ENCODE measurements around the gene THRB. TPM values are rescaled to one million over a fixed set of nuclear protein-coding genes. Genes with fewer than 3 reads are reported as not detected.
A peak's percentile ranks its signal among the peaks of the same experiment; 100 is the strongest.

The THRB gene
- total and polyA plus RNA-seq, 9 of the 15 experiments (the other 6 are each of a cell fraction or from before 2014, with no cell fraction given), result 1.7 to 14.9 (median 6.9) TPM

DNA sequence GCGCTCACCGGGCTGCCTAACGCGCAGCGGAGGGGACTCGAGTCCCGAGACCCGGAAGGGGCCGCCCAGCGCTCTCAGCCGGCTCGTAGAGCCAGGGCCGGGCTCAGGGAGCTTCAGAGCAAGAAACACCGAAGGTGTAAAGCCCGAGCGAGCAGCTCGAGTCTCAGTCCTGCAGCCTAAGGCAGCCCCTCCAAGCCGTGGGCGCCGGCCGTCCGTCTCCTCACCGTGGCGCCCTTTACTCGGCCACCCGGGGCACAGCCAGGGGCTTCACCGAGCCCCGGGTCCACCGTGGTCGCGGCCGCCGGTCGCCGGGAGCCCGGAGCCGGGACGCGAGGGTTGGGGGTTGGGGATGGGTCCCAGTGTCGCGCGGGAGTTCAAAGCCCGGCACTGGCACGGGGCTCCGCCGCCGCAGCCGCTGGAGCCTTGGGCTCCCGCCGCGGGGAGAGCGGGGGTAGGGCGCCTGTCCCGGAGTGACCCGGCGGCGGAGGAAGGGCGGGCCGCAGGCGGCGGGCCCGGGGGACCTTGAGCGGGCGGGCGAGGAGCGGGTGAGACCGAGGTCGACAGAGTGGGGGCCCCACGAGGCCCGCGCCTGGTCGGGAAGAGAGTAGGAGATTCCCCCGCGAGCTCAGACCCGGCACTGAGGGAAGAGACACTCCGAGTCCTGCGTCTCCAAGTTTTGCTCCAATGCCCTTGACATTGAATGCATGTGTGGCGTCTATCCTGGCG, 26.9 kb upstream of the THRB start (continued):
- TF ChIP-seq, protein P1, sequence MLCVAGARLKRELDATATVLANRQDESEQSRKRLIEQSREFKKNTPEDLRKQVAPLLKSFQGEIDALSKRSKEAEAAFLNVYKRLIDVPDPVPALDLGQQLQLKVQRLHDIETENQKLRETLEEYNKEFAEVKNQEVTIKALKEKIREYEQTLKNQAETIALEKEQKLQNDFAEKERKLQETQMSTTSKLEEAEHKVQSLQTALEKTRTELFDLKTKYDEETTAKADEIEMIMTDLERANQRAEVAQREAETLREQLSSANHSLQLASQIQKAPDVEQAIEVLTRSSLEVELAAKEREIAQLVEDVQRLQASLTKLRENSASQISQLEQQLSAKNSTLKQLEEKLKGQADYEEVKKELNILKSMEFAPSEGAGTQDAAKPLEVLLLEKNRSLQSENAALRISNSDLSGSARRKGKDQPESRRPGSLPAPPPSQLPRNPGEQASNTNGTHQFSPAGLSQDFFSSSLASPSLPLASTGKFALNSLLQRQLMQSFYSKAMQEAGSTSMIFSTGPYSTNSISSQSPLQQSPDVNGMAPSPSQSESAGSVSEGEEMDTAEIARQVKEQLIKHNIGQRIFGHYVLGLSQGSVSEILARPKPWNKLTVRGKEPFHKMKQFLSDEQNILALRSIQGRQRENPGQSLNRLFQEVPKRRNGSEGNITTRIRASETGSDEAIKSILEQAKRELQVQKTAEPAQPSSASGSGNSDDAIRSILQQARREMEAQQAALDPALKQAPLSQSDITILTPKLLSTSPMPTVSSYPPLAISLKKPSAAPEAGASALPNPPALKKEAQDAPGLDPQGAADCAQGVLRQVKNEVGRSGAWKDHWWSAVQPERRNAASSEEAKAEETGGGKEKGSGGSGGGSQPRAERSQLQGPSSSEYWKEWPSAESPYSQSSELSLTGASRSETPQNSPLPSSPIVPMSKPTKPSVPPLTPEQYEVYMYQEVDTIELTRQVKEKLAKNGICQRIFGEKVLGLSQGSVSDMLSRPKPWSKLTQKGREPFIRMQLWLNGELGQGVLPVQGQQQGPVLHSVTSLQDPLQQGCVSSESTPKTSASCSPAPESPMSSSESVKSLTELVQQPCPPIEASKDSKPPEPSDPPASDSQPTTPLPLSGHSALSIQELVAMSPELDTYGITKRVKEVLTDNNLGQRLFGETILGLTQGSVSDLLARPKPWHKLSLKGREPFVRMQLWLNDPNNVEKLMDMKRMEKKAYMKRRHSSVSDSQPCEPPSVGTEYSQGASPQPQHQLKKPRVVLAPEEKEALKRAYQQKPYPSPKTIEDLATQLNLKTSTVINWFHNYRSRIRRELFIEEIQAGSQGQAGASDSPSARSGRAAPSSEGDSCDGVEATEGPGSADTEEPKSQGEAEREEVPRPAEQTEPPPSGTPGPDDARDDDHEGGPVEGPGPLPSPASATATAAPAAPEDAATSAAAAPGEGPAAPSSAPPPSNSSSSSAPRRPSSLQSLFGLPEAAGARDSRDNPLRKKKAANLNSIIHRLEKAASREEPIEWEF (CRISPR knock-in tag; IDR thresholded peaks at IDR 0.05), result no peak
- TF ChIP-seq PPARD (CRISPR knock-in tag; IDR thresholded peaks at IDR 0.05), result no peak

DNA sequence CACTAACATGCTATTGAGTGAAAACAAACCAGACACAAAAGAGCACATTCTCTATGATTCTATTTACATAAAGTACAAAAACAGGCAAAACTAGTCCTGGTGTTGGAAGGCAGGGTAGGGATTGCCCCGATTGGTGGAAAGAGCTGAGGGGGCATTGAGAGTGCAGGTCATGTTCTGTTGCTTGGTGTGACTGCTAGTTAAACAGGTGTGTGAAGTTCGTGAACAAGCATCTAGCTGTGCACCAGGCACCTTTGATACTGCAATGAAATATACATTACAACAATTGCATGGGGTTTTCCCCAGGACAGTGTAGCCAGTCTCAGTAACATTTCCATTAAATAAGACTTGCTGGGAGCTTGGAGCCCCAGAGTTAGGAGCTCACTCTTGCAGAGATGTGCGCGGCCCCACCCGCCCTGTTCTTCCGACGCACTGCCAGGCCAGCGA, 26.3 kb upstream of the THRB start:
- in situ Hi-C loops (cut with MboI) (no loop called here), intact Hi-C loops (cut with micrococcal nuclease) (loop anchor here (2.0 to 10.0 kb wide), 2 partner anchors 24 to 124 kb away; no protein-coding TSS in a partner anchor)
- no peaks in the 10 kb centered on the region for H3K9me1 ChIP-seq (ENCODE audit: control insufficient read depth, insufficient read depth, low read length)
- H3K4me2 ChIP-seq (ENCODE audit: insufficient read depth, low read length), result peak overlapping the region; percentile 65
- no peaks in the 10 kb centered on the region for H4K20me1 ChIP-seq (replicated peaks; ENCODE audit: control insufficient read depth, insufficient read depth, low read length)
- H3K9me3 ChIP-seq (replicated peaks; ENCODE audit: control insufficient read depth, insufficient read depth, low read depth, low read length), result no peaks in the 10 kb centered on the region
- H3K36me3 ChIP-seq (ENCODE audit: control insufficient read depth, insufficient read depth, low read length), result no peaks in the 10 kb centered on the region
- H3K4me3 ChIP-seq, result peak overlapping the region; percentile 55
- POLR2A ChIA-PET, result interaction anchor here (0.7 to 1.8 kb wide), 9 partner anchors 9 to 335 kb away, joined by 3 to 11 read pairs (median 5); no protein-coding TSS in a partner anchor
- DNase-seq (ENCODE audit: extremely low read depth in 1 of 4, low spot score in 3 of 4) (no peak), ATAC-seq (no peak; the same call in 2 of the 3 replicates), FAIRE-seq (peak; percentile 15)
- H2AFZ ChIP-seq (ENCODE audit: low read depth, low read length), result peak overlapping the region; percentile 92
- H3K79me2 ChIP-seq (ENCODE audit: control insufficient read depth, insufficient read depth, low read length), result no peaks in the 10 kb centered on the region
- no TSS peak for BruUV-seq (replicated peaks)
- peaks cover 26 to 28% of the 10 kb centered on the region in 2 experiments for H3K4me1 ChIP-seq (replicated peaks in 1 of 2; ENCODE audit: control insufficient read depth in 2 of 2, insufficient read depth in 2 of 2, low read length in 2 of 2)
- CTCF ChIA-PET (ENCODE audit: low intra/inter-chr PET ratio), result no interaction called here
- peak overlapping the region; percentile 55 for H3K27ac ChIP-seq (ENCODE audit: extremely low read depth, low read depth, low read length)
- peak overlapping the region; percentile 61 to 94; a peak in 3 of 4 replicates for H3K9ac ChIP-seq (ENCODE audit: insufficient read depth in 1 of 2, low read depth in 2 of 2, low read length in 2 of 2)
- 6% methylated on average over 8 of the region's 8 CpGs for WGBS (ENCODE audit: insufficient coverage, low coverage, missing lambda C conversion rate)
- no peaks in the 10 kb centered on the region for H3K27me3 ChIP-seq (ENCODE audit: control insufficient read depth in 2 of 2, insufficient read depth in 2 of 2, low read length in 2 of 2)
- TF ChIP-seq GABPB2 (CRISPR knock-in tag; conservative IDR thresholded peaks at IDR 0.05) (no peak), ZFP1 (CRISPR knock-in tag; IDR thresholded peaks at IDR 0.05) (no peak), NRF1 (conservative IDR thresholded peaks at IDR 0.05 in 1 of 2, IDR thresholded peaks at IDR 0.05 in 1 of 2) (peak; percentile 73 to 79; a peak in 3 of 4 replicates), MBD2 (IDR thresholded peaks at IDR 0.05; ENCODE audit: borderline replicate concordance, low read depth) (no peak), KLF10 (CRISPR knock-in tag; IDR thresholded peaks at IDR 0.05) (no peak), CBX1 (IDR thresholded peaks at IDR 0.05; ENCODE audit: low read depth) (no peak), KDM1A (IDR thresholded peaks at IDR 0.05) (peak in 1 of 2 experiments; percentile 36; a peak in 1 of 4 replicates)
- TF ChIP-seq, protein P2, sequence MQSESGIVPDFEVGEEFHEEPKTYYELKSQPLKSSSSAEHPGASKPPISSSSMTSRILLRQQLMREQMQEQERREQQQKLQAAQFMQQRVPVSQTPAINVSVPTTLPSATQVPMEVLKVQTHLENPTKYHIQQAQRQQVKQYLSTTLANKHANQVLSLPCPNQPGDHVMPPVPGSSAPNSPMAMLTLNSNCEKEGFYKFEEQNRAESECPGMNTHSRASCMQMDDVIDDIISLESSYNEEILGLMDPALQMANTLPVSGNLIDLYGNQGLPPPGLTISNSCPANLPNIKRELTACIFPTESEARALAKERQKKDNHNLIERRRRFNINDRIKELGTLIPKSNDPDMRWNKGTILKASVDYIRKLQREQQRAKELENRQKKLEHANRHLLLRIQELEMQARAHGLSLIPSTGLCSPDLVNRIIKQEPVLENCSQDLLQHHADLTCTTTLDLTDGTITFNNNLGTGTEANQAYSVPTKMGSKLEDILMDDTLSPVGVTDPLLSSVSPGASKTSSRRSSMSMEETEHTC (IDR thresholded peaks at IDR 0.05), result no peak
- TF ChIP-seq, protein P3, sequence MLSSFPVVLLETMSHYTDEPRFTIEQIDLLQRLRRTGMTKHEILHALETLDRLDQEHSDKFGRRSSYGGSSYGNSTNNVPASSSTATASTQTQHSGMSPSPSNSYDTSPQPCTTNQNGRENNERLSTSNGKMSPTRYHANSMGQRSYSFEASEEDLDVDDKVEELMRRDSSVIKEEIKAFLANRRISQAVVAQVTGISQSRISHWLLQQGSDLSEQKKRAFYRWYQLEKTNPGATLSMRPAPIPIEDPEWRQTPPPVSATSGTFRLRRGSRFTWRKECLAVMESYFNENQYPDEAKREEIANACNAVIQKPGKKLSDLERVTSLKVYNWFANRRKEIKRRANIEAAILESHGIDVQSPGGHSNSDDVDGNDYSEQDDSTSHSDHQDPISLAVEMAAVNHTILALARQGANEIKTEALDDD (IDR thresholded peaks at IDR 0.05), result peak; percentile 34; the same call in 1 of the 2 replicates
- TF ChIP-seq, protein P4, sequence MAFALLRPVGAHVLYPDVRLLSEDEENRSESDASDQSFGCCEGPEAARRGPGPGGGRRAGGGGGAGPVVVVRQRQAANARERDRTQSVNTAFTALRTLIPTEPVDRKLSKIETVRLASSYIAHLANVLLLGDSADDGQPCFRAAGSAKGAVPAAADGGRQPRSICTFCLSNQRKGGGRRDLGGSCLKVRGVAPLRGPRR (CRISPR knock-in tag; IDR thresholded peaks at IDR 0.05), result no peak

Measured in K562 (cell line).